CD14-positive monocyte (primary cell): ENCODE measurements around the gene WNT11. TPM values are rescaled to one million over a fixed set of nuclear protein-coding genes. Genes with fewer than 3 reads are reported as not detected.
A peak's percentile ranks its signal among the peaks of the same experiment; 100 is the strongest.

Source experiments
- DNase-seq, 3 donors: peaks; one replicate each; pipeline ENCODE4 v3.0.0-alpha.2; 2011 to 2022
- H2AFZ ChIP-seq: 2 replicates; pipeline ENCODE4 v1.6.0; 2012; ENCODE audit warnings: mild to moderate bottlenecking, low read depth, low read length, inconsistent platforms; ENCODE audit not compliant: insufficient read depth, poor library complexity, severe bottlenecking
- H3K27ac ChIP-seq, 2 donors: 1 replicate in 1 of 2; 2 replicates in 1 of 2; pipeline ENCODE4 v1.5.1; 2012 to 2013; ENCODE audit warnings: low read length in 2 of 2, control low read depth in 1 of 2, inconsistent platforms in 1 of 2, low read depth in 1 of 2, mild to moderate bottlenecking in 1 of 2
- H3K27me3 ChIP-seq, 2 donors: one replicate each; pipeline versions ENCODE4 v1.6.0 to v1.6.1; 2011 to 2013; ENCODE audit warnings: low read length in 2 of 2; ENCODE audit not compliant: control insufficient read depth in 2 of 2, insufficient read depth in 2 of 2
- H3K36me3 ChIP-seq, 2 donors: replicated peaks in 1 of 2; 1 replicate in 1 of 2; 2 replicates in 1 of 2; pipeline versions ENCODE4 v1.5.1 to v1.6.1; 2012 to 2013; ENCODE audit warnings: low read length in 2 of 2, control low read depth in 1 of 2, inconsistent platforms in 1 of 2, mild to moderate bottlenecking in 1 of 2; ENCODE audit not compliant: insufficient read depth in 2 of 2, control insufficient read depth in 1 of 2
- H3K4me1 ChIP-seq, 2 donors: 1 replicate in 1 of 2; 2 replicates in 1 of 2; pipeline versions ENCODE4 v1.5.1 to v1.6.1; 2012 to 2013; ENCODE audit warnings: low read length in 2 of 2, control low read depth in 1 of 2, inconsistent platforms in 1 of 2, mild to moderate bottlenecking in 1 of 2, moderate library complexity in 1 of 2; ENCODE audit not compliant: insufficient read depth in 2 of 2, control insufficient read depth in 1 of 2
- H3K4me2 ChIP-seq: replicated peaks from 2 replicates; pipeline ENCODE3; 2012; ENCODE audit warnings: low read length, moderate library complexity, mild to moderate bottlenecking; ENCODE audit not compliant: poor library complexity, severe bottlenecking; ENCODE audit errors: extremely low read depth
- H3K4me3 ChIP-seq, 3 experiments: fragments of 200-600 bp in 1 of 3; sonication (generic) in 1 of 3; replicated peaks in 1 of 3; 1 replicate in 2 of 3; 2 replicates in 1 of 3; pipeline ENCODE4 v1.5.1; 2011 to 2013; ENCODE audit warnings: low read length in 3 of 3, mild to moderate bottlenecking in 3 of 3, control low read depth in 2 of 3, low read depth in 2 of 3, inconsistent platforms in 1 of 3, moderate library complexity in 1 of 3
- H3K79me2 ChIP-seq: 2 replicates; pipeline ENCODE4 v1.6.0; 2012; ENCODE audit warnings: mild to moderate bottlenecking, control low read depth, inconsistent platforms, low read length, moderate library complexity; ENCODE audit not compliant: insufficient read depth
- H3K9ac ChIP-seq: 2 replicates; pipeline ENCODE4 v1.6.0; 2017; ENCODE audit warnings: low read length, mild to moderate bottlenecking; ENCODE audit not compliant: insufficient read depth, poor library complexity, severe bottlenecking
- H3K9me3 ChIP-seq, 2 donors: replicated peaks in 1 of 2; 1 replicate in 1 of 2; 2 replicates in 1 of 2; pipeline versions ENCODE4 v1.5.1 to v1.6.1; 2012 to 2013; ENCODE audit warnings: low read length in 2 of 2, control low read depth in 1 of 2; ENCODE audit not compliant: control insufficient read depth in 1 of 2, insufficient read depth in 1 of 2
- H4K20me1 ChIP-seq: 2 replicates; pipeline ENCODE4 v1.6.0; 2012; ENCODE audit warnings: mild to moderate bottlenecking, low read length, control low read depth, moderate library complexity; ENCODE audit not compliant: insufficient read depth
- H3K27ac Mint-ChIP-seq, 7 donors: one replicate each; pipeline ENCODE4 v1.8.0; 2020; ENCODE audit warnings: mild to moderate bottlenecking in 7 of 7, mixed read lengths in 7 of 7, moderate library complexity in 6 of 7, inconsistent platforms in 2 of 7
- H3K27me3 Mint-ChIP-seq, 3 donors: one replicate each; pipeline ENCODE4 v1.8.0; 2021 to 2022; ENCODE audit warnings: low read depth in 3 of 3, mild to moderate bottlenecking in 3 of 3, mixed read lengths in 3 of 3, moderate library complexity in 3 of 3, inconsistent platforms in 1 of 3
- H3K36me3 Mint-ChIP-seq, 2 donors: one replicate each; pipeline ENCODE4 v1.8.0; 2020; ENCODE audit warnings: mixed read lengths in 2 of 2, inconsistent platforms in 1 of 2, mild to moderate bottlenecking in 1 of 2
- H3K4me1 Mint-ChIP-seq: one replicate; pipeline ENCODE4 v1.8.0; 2020; ENCODE audit warnings: mild to moderate bottlenecking, mixed read lengths
- H3K4me3 Mint-ChIP-seq, 2 donors: one replicate each; pipeline ENCODE4 v1.8.0; 2020; ENCODE audit warnings: mild to moderate bottlenecking in 2 of 2, mixed read lengths in 2 of 2, moderate library complexity in 1 of 2
- H3K9me3 Mint-ChIP-seq, 7 donors: one replicate each; pipeline ENCODE4 v1.8.0; 2020 to 2022; ENCODE audit warnings: mixed read lengths in 7 of 7, mild to moderate bottlenecking in 6 of 7, moderate library complexity in 6 of 7, inconsistent platforms in 2 of 7
- WGBS: methylation state at CpG from one replicate; pipeline ENCODE4 v1.1.5; 2013; ENCODE audit warnings: missing lambda C conversion rate; ENCODE audit not compliant: insufficient coverage; 5-methylcytosine and 5-hydroxymethylcytosine counted together
- intact Hi-C, 2 donors: fragments of 100-400 bp; cut with micrococcal nuclease; formaldehyde crosslinking; loops; one replicate each; pipeline versions ENCODE4 v1.15.0 to v1.15.1; 2023
- polyA plus RNA-seq, 3 donors: library from polyadenylated mRNA; depleted of rRNA in 1 of 3; unstranded in 2 of 3; stranded (reverse) in 1 of 3; fragments of 300-500 nt in 2 of 3; fragments of >200 nt in 1 of 3; fragmentation: Illumina TruSeq in 2 of 3; gene quantifications; 1 replicate in 2 of 3; 2 replicates in 1 of 3; pipeline ENCODE4 v1.2.3, GENCODE V29; 2012 to 2021
- TF ChIP-seq, protein P1 (sequence below): fragments of 200-600 bp; IDR thresholded peaks from one replicate; pipeline ENCODE4 v1.8.0; 2022; ENCODE audit warnings: antibody characterized with exemption, mild to moderate bottlenecking

WNT11 gene
- polyA plus RNA-seq, 3 donors: 0.09 to 0.24 (median 0.21) TPM

DNA sequence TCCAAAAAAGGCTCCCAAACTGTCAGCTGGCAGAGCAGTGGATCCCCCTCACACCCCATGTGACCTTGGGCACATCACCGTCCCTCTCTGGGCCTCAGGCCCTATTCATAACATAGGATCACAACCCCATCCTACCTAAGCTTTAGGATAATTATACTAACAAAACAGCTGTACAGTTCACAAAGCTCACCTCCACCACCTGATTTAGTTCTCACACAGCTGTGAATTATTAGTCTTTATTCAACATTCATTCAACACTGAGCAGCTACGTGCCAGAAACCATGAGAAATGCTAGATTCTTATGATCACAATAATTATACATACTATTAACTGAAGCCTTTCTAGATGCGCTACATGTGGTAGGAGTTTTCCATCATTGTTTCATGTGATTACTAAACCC lies 9.5 kb downstream of the WNT11 start:
- peak overlapping the region in 1 of 7 donors; percentile 68 for H3K27ac Mint-ChIP-seq
- H4K20me1 ChIP-seq: no peaks in the 10 kb centered on the region
- H3K27ac ChIP-seq: no peak overlapping the region
- H3K9me3 ChIP-seq: no peaks in the 10 kb centered on the region
- no peak overlapping the region for H2AFZ ChIP-seq
- H3K4me2 ChIP-seq: no peak overlapping the region
- no peaks in the 10 kb centered on the region for H3K9me3 Mint-ChIP-seq
- H3K27me3 ChIP-seq: no peaks in the 10 kb centered on the region
- H3K4me1 Mint-ChIP-seq: no peaks in the 10 kb centered on the region
- intact Hi-C loops: no loop called here
- no peaks in the 10 kb centered on the region for H3K36me3 ChIP-seq
- no peak overlapping the region for H3K9ac ChIP-seq
- no peak overlapping the region for H3K4me3 Mint-ChIP-seq
- no peaks in the 10 kb centered on the region for H3K4me1 ChIP-seq
- no peak for DNase-seq
- H3K36me3 Mint-ChIP-seq: no peaks in the 10 kb centered on the region
- peaks cover 0 to 8% (median 2%) of the 10 kb centered on the region in 3 donors for H3K27me3 Mint-ChIP-seq
- TF ChIP-seq, protein P1, sequence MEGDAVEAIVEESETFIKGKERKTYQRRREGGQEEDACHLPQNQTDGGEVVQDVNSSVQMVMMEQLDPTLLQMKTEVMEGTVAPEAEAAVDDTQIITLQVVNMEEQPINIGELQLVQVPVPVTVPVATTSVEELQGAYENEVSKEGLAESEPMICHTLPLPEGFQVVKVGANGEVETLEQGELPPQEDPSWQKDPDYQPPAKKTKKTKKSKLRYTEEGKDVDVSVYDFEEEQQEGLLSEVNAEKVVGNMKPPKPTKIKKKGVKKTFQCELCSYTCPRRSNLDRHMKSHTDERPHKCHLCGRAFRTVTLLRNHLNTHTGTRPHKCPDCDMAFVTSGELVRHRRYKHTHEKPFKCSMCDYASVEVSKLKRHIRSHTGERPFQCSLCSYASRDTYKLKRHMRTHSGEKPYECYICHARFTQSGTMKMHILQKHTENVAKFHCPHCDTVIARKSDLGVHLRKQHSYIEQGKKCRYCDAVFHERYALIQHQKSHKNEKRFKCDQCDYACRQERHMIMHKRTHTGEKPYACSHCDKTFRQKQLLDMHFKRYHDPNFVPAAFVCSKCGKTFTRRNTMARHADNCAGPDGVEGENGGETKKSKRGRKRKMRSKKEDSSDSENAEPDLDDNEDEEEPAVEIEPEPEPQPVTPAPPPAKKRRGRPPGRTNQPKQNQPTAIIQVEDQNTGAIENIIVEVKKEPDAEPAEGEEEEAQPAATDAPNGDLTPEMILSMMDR: no peak
- H3K4me3 ChIP-seq: no peak overlapping the region
- no peaks in the 10 kb centered on the region for H3K79me2 ChIP-seq
- WGBS: 83% methylated on average over 1 of the region's 3 CpGs

DNA sequence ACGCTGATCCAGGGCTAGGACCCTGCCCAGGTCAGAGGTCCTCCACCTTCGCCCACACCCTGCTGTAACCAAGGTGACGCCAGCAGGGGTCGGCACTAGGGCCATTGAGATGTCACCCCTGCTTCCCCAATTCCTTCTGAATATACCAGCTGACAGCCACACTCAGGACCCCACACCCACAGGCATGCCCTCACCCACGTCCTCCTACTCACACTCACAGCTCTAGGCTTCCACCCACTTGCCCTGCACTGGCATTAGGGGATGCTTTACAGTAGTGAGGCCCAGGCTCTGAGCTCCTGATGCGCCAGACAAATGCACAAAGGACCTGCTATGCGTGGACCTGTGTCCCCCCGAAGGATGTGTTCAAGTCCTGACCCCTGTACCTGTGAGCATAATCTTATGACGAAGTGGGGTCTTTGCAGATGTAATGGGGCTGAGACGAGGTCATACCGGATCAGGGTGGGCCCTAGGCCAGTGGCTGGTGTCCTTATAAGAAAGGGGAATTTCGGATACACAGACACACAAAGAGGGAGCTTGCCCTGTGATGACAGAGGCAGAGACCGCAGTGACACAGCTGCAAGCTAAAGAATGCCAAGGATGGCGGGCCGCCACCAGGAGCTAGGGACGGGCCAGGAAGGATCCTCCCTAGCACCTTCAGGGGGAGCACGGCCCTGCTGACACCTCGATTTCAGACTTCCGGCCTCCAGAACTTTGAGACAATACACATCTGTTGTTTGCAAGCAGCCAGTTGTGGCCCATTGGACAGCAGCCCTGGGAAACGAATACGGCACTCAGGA lies 11.2 kb downstream of the WNT11 start:
- TF ChIP-seq, protein P1: no peak
- Histone ChIP-seq H3K4me1 (no peaks in the 10 kb centered on the region), H3K4me3 (no peak overlapping the region), H3K4me2 (no peak overlapping the region), H3K36me3 (no peaks in the 10 kb centered on the region), H2AFZ (no peak overlapping the region), H3K27ac (no peak overlapping the region), H3K79me2 (no peaks in the 10 kb centered on the region), H4K20me1 (no peaks in the 10 kb centered on the region), H3K9me3 (no peaks in the 10 kb centered on the region), H3K27me3 (no peaks in the 10 kb centered on the region), H3K9ac (no peak overlapping the region)
- H3K27ac Mint-ChIP-seq: peak overlapping the region in 1 of 7 donors; percentile 42
- H3K27me3 Mint-ChIP-seq: peaks cover 0 to 5% (median 3%) of the 10 kb centered on the region in 3 donors
- no peaks in the 10 kb centered on the region for H3K9me3 Mint-ChIP-seq
- no peaks in the 10 kb centered on the region for H3K36me3 Mint-ChIP-seq
- H3K4me1 Mint-ChIP-seq: no peaks in the 10 kb centered on the region
- 93% methylated on average over 19 of the region's 21 CpGs for WGBS
- intact Hi-C loops: no loop called here
- no peak for DNase-seq
- H3K4me3 Mint-ChIP-seq: no peak overlapping the region
